Stimulated activated CD4-positive, alpha-beta T cell treated with anti-CD3 and anti-CD28 coated beads, Interleukin-2, amount 100 ng/mL, for 48 hours (primary cell): ENCODE measurements around the gene PTDSS2.

Experiments used
- DNase-seq, 2 donors: peaks; one replicate each; pipeline ENCODE4 v3.0.0-alpha.2; 2020

PTDSS2 gene

GRCh38 chr11:494761-495536 is 44.9 kb downstream of the PTDSS2 start:
- DNase-seq, result no peak

GRCh38 chr11:495537-495931 is 45.5 kb downstream of the PTDSS2 start:
- DNase-seq, result no peak

GRCh38 chr11:496834-497564 is 46.9 kb downstream of the PTDSS2 start:
- DNase-seq, result no peak

GRCh38 chr11:497565-498296 is 47.7 kb downstream of the PTDSS2 start:
- DNase-seq, result no peak

- DNase-seq, result no peak
Measured at GRCh38 chr11:498297-499181, 48.5 kb downstream of the PTDSS2 start.

- DNase-seq, result no peak
Measured at GRCh38 chr11:499201-500076, 49.4 kb downstream of the PTDSS2 start.

GRCh38 chr11:501001-501682 is 51.1 kb downstream of the PTDSS2 start:
- DNase-seq, result no peak

GRCh38 chr11:501683-502287 is 51.7 kb downstream of the PTDSS2 start:
- no peak for DNase-seq

- no peak for DNase-seq
Measured at GRCh38 chr11:502288-503178, 52.5 kb downstream of the PTDSS2 start.

- DNase-seq, result no peak
Measured at GRCh38 chr11:503179-503981, 53.3 kb downstream of the PTDSS2 start.

- no peak for DNase-seq
Measured at GRCh38 chr11:504053-504993, 54.2 kb downstream of the PTDSS2 start.

- DNase-seq, result no peak
Measured at GRCh38 chr11:504994-505344, 54.9 kb downstream of the PTDSS2 start.

GRCh38 chr11:506238-506994 is 56.3 kb downstream of the PTDSS2 start:
- DNase-seq, result peak; percentile 95 to 96

- DNase-seq, result peak; percentile 100
Measured at GRCh38 chr11:506995-507726, 57.1 kb downstream of the PTDSS2 start, which contains the start of gene RNH1. Gene RNH1, minus strand, starts transcription at chr11:507242. Its CDS starts 5,080 bp downstream, at chr11:502162.

GRCh38 chr11:507727-508515 is 57.8 kb downstream of the PTDSS2 start:
- no peak for DNase-seq
